ENCODE measurements around the gene CADPS2.

GRCh38 chr7:122552769-122553168 is 333.5 kb downstream of the CADPS2 start:
- TF ChIP-seq POLR2A (IDR thresholded peaks at IDR 0.05) (no peak), CTCF (IDR thresholded peaks at IDR 0.05) (no peak)

Measured in right lobe of liver (tissue), 4 donors.